AG04449 (cell line): Measurements from ENCODE around the gene MTCP1.

Source experiments
- CTCF ChIA-PET: fragments of 350-600 bp; formaldehyde crosslinking; extraction: SDS; loops from one replicate; lab custom pipeline; 2021; ENCODE audit warnings: antibody characterized with exemption; lab: Yijun Ruan, JAX
- POLR2A ChIA-PET: fragments of 400-600, 350-600 bp; formaldehyde crosslinking; extraction: SDS; loops from one replicate; lab custom pipeline; 2020; ENCODE audit warnings: antibody characterized with exemption, inconsistent platforms; lab: Yijun Ruan, JAX
- DNase-seq: peaks from one replicate; pipeline ENCODE4 v3.0.0-alpha.2; 2010; ENCODE audit warnings: low read depth, low spot score
- H3K4me3 ChIP-seq: 2 replicates; pipeline ENCODE4 v1.5.1; 2011; ENCODE audit warnings: low read depth, mild to moderate bottlenecking, control low read depth, low read length
- CTCF ChIP-seq: IDR thresholded peaks from one replicate; pipeline ENCODE4 v1.5.1; 2011; ENCODE audit warnings: mild to moderate bottlenecking, moderate library complexity, low read length, control low read depth, inconsistent platforms; ENCODE audit not compliant: insufficient read depth; ENCODE audit errors: missing control alignments

Gene MTCP1

GRCh38 chrX:155070038-155070437 lies 898 bp downstream of the MTCP1 start:
- no peak for TF ChIP-seq CTCF
- ChIA-PET CTCF (interaction anchor here (7.1 kb wide), 1 partner anchor 13 kb away, joined by 47 read pairs; no protein-coding TSS in a partner anchor), POLR2A (no interaction called here)
- DNase-seq = no peak
- H3K4me3 ChIP-seq = peak overlapping the region; percentile 62

- POLR2A ChIA-PET = no interaction called here
Observed at GRCh38 chrX:155069414-155069813, 1.5 kb downstream of the MTCP1 start.

GRCh38 chrX:155068165-155068564 lies 2.8 kb downstream of the MTCP1 start:
- ChIA-PET CTCF (interaction anchor here (7.1 kb wide), 1 partner anchor 11 kb away, joined by 47 read pairs; no protein-coding TSS in a partner anchor), POLR2A (no interaction called here)
- no peak for DNase-seq
- TF ChIP-seq CTCF = no peak
- no peak overlapping the region for H3K4me3 ChIP-seq

More at GRCh38 chrX:155069414-155069813, 1.5 kb downstream of the MTCP1 start:
- no peak for TF ChIP-seq CTCF
- no peak for DNase-seq
- CTCF ChIA-PET = interaction anchor here (7.1 kb wide), 1 partner anchor 12 kb away, joined by 47 read pairs; no protein-coding TSS in a partner anchor
- peak overlapping the region; percentile 62; the same call in 1 of the 2 replicates for H3K4me3 ChIP-seq

GRCh38 chrX:155065035-155065734 lies 5.8 kb downstream of the MTCP1 start:
- no peak overlapping the region for H3K4me3 ChIP-seq
- no peak for TF ChIP-seq CTCF
- ChIA-PET CTCF (interaction anchor here (2.0 to 7.1 kb wide), 2 partner anchors 8 to 19 kb away, joined by 5 to 47 read pairs; no protein-coding TSS in a partner anchor), POLR2A (no interaction called here)
- DNase-seq = no peak

GRCh38 chrX:155061760-155062159 lies 9.2 kb downstream of the MTCP1 start:
- no peak overlapping the region for H3K4me3 ChIP-seq
- ChIA-PET CTCF (interaction anchor here (1.6 kb wide), 1 partner anchor 25 kb away, joined by 4 read pairs; no protein-coding TSS in a partner anchor), POLR2A (no interaction called here)
- no peak for TF ChIP-seq CTCF
- no peak for DNase-seq
